ENCODE results near the gene RTN4.

GRCh38 chr2:55033076-55033742 lies 17.0 kb downstream of the RTN4 start:
- TF ChIP-seq CTCF (IDR thresholded peaks at IDR 0.05; ENCODE audit: low read depth, low read length, poor library complexity, severe bottlenecking) (no peak), EZH2phosphoT487 (IDR thresholded peaks at IDR 0.05; ENCODE audit: borderline replicate concordance, low read length) (no peak)

Measured in DOHH2 (cell line).